GM21737 (cell line): ENCODE results near the gene LELP1.
"Not testable (repeated sequence)": the region's sequence is repeated elsewhere in the genome, so short reads cannot be mapped to it uniquely, and the experiment has no call there.

Experiments used
- ATAC-seq: cut with Tn5 transposase; IDR thresholded peaks from one replicate; pipeline ENCODE4 v1.9.1; 2021; ENCODE audit warnings: mild to moderate bottlenecking, moderate library complexity; ENCODE audit not compliant: unreplicated experiment

Gene LELP1

DNA sequence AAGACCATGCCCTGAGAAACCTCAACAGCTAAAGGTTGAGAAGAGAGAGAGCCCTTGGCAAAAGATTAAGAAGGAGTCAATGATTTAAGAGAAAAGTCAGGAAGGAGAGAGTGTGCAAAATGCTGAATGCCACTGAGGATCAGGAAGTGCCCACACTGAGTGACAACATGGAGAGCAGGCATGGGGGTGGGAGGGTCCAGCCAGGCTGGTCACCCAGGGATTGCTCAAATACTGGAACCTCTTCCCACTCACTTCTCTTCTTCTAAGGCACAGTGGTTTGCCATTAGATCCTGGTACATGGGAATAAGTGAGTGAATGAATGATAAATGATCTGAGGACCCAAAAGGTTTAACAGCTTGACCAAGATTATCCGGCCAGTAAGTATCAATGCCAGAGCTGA lies 25.3 kb downstream of the LELP1 start:
- ATAC-seq = no peak

DNA sequence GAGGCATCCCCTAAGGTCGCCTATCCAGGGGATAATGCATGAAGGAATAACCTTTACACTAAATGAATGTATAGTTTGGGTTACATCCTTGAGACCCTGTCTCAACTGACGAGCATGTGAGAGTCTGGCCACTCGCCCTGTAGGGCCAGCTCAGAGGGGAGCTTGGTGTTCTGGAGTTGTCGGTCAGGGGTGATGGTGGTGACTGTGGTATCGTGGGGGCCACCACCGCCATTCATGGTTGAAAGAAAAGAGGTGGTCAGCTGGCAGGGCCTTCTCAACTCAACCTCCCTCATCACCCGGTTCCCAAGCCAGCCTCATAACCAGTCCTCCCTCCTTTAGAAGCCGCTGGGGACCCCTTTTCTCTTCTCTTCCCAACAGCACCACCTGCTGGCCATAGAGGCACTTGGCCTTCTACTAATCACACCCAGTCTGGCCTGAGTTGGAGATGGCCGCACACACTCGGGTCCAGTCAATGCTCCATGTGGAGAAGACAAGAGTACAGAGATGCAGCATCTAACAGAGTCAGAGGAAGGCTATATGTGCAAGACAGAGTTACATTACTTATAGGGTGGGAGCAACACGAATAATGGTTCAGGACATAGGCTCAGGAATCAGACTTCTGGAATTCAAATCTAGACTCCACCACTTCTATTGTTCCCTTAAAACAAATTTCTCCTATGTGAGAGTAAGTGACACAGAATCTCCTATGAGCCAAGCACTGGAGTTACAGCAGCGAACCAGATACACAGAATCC lies 26.0 kb downstream of the LELP1 start:
- not testable (repeated sequence) for ATAC-seq

- no peak for ATAC-seq
These were observed 28.1 kb downstream of the LELP1 start for GRCh38 chr1:153231363-153231762.

- ATAC-seq = no peak
These were observed 28.6 kb downstream of the LELP1 start for GRCh38 chr1:153231785-153232184.

- ATAC-seq = no peak
These were observed 29.3 kb downstream of the LELP1 start for GRCh38 chr1:153232553-153232952.

GRCh38 chr1:153233448-153233847 lies 30.2 kb downstream of the LELP1 start:
- ATAC-seq = no peak

GRCh38 chr1:153238527-153238926 lies 35.3 kb downstream of the LELP1 start:
- no peak for ATAC-seq

GRCh38 chr1:153242160-153242559 lies 38.9 kb downstream of the LELP1 start:
- no peak for ATAC-seq

DNA sequence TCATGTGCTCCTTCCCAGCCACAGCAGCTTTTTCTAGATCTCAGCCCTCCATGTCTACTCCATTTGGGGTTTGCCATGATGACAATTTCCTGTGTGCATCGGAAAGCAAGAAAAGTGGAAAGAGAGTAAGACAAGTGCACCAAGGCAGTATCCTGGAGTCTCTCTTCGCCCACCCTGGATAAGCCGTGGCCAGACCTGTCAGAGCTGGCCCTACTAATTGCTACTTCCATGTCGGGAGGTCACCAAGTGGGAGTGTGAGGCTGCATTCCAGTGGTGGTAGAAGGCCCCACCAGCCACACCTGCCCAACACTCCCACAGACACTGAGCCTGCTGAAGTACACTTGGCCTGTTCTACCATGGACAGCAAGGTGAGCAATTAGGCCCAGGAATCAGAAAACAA lies 42.2 kb downstream of the LELP1 start:
- no peak for ATAC-seq

- ATAC-seq = no peak
These were observed 42.8 kb downstream of the LELP1 start for GRCh38 chr1:153246018-153246417.

DNA sequence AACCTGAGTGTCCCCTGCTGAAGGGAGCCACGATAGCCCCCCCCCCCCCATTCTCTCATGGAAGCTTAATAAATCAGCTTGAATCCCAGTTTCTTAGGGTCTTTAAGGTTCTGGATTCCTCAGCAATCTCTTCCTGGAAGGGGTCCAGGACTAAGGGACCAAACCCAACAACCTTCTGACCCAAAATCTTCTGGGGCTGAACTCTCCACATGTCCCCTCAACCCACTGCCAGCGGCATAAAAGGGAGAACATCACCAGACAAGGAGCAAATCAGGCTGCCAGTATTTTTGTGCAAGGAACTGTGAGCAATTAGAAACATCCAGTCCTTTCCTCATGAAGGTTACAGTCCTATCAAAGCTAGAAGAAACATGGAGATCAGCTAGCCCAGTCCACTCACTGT lies 43.6 kb downstream of the LELP1 start:
- ATAC-seq = no peak

DNA sequence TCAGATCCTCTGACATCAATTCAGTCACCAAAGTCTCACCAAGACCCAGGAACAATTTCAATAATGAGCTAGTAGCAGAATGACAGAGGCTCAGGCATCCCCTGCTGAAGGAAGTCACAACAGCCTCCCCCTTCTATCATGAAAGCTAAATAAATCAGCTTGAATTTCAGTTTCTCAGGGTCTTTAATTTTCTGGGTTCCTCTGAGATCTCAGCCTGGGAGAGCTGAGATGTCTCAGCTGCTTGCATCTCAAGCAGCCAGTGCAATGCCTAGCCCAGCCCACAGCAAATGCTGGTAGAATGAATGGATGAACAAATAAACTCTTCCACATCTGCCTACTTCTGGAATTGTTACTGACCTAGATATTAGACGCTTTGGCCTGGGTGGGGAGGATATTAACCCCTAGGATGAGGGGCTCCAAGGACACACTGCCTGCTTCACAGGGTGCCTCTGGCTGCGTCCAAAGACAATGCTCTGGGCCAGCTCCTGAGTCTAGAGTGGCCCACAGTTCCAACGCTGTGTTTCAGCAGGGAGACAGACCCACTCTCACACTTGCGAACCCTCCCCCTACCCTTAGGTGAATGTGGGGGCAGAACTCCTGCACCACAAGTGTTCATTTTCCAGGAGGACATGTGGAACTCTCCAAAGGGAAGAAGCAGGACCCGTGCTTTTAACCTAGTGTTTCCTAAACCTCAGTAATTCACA lies 45.1 kb downstream of the LELP1 start:
- no peak for ATAC-seq

GRCh38 chr1:153250166-153250565 lies 46.9 kb downstream of the LELP1 start:
- ATAC-seq = no peak

- ATAC-seq = no peak
These were observed 47.9 kb downstream of the LELP1 start for GRCh38 chr1:153251087-153251486.

DNA sequence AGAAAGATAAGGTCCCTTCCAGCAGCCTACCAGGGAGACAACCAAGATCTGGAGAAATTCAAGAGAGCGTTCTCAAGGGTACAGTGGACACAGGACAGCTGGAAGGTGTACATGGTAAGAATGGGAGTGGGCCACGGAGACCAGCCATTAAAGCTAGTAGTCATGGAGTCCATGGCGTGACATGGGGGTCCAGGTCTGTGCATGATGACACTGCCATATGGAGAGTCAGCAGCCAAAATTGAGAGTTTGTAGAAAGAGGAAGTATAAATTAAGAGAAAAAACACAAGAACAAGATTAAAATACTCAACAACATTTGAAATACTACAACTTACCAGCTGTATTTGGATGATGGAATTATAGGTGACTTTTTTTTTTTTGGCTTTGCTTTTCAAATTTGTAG lies 48.3 kb downstream of the LELP1 start:
- no peak for ATAC-seq

DNA sequence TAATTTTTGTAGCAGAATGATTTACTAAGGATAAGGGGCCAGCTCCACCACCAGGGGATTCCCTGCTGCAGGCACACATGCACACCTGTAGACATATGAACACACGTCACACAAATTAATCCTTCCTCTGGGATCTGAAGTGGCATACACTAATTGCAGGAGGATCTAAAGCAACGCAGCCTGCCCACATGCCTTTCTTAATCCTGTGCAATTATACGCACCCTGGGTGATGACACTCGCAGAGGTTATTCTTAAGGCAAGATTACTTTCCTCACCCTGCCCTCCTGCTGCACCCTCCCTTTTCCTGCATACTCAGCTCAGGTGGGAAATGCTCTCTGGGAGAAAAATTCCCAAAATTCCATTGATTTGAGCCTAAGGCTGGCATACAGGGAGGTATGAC lies 48.8 kb downstream of the LELP1 start:
- ATAC-seq = no peak

DNA sequence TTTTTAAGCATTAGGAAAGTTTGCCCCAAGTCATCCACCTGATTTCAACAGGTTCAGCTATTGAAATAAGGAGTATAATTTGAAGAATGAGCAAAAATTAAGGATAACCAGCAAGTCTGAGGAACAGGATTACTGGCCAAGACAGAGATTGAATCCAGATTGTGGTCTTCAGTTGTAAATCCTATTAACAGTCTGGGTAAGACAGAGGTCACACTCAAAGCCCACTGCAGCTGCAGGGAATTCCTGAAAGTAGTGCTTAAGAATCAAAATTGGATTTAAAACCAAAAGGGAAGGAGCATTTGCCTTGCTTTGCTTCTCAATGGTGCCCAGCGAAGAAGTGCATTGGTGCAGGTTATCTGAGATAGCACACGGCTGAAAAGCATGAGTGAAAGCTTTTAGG lies 49.8 kb downstream of the LELP1 start:
- ATAC-seq = no peak

DNA sequence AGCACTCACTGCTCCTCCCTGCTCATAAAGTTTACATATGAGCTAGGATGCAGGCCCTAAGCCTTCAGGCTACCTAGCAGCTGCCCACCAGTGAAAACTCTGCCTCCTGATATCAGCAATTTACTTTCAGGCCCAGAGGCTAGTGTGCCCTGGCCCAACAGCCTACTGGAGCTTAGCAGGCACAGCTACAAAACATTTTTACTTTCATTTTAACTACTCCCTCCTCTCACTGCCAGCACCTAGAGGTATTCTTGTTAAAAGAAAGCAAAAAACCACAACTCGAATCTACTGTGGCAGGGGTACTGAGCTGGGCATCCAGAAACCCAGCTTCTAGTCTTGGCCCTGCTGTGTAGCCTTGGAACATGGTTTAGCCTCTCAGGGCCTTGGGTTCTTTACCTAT lies 50.5 kb downstream of the LELP1 start:
- no peak for ATAC-seq
